CD4-positive, alpha-beta T cell (primary cell): ENCODE data around the gene PCTP. TPM values are rescaled to one million over a fixed set of nuclear protein-coding genes. Genes with fewer than 3 reads are reported as not detected.

Experiments
- ATAC-seq: fragments of 200-7000 bp; cut with Tn5 transposase; one replicate; pipeline ENCODE4 v1.10.0; 2022; ENCODE audit warnings: mild to moderate bottlenecking; ENCODE audit not compliant: poor library complexity
- CTCF ChIA-PET: fragments of 350-600 bp; sonication (Branson Sonifier 250); formaldehyde crosslinking; loops from one replicate; lab custom pipeline; 2021; ENCODE audit warnings: antibody characterized with exemption, inconsistent platforms; lab: Charles Lee
- POLR2A ChIA-PET: fragments of 350-600 bp; sonication (Branson Sonifier 250); formaldehyde crosslinking; loops from one replicate; lab custom pipeline; 2021; ENCODE audit warnings: antibody characterized with exemption, inconsistent platforms; lab: Charles Lee
- DNase-seq, 14 experiments: peaks; one replicate each; pipeline ENCODE4 v3.0.0-alpha.2; 2013 to 2020; ENCODE audit warnings: mixed read lengths in 2 of 14
- H3K27ac ChIP-seq, 2 donors: one replicate each; pipeline versions ENCODE4 v1.5.1 to v1.7.0; 2013; ENCODE audit warnings: low read length in 2 of 2, low read depth in 1 of 2, mild to moderate bottlenecking in 1 of 2
- H3K27me3 ChIP-seq, 2 experiments: 1 replicate in 1 of 2; 2 replicates in 1 of 2; pipeline versions ENCODE4 v1.6.1 to v1.7.0; 2013; ENCODE audit warnings: low read length in 2 of 2, control low read depth in 1 of 2, mild to moderate bottlenecking in 1 of 2, moderate library complexity in 1 of 2; ENCODE audit not compliant: insufficient read depth in 2 of 2, control insufficient read depth in 1 of 2
- H3K36me3 ChIP-seq: one replicate; pipeline ENCODE4 v1.6.1; 2013; ENCODE audit warnings: low read length, control low read depth; ENCODE audit not compliant: insufficient read depth
- H3K4me1 ChIP-seq: one replicate; pipeline ENCODE4 v1.6.1; 2013; ENCODE audit warnings: low read length, control low read depth; ENCODE audit not compliant: insufficient read depth
- H3K4me3 ChIP-seq: one replicate; pipeline ENCODE4 v1.5.1; 2013; ENCODE audit warnings: mild to moderate bottlenecking, low read length, moderate library complexity
- H3K9me3 ChIP-seq, 2 experiments: 1 replicate in 1 of 2; 2 replicates in 1 of 2; pipeline versions ENCODE4 v1.6.1 to v1.7.0; 2013; ENCODE audit warnings: low read length in 2 of 2, mild to moderate bottlenecking in 2 of 2, control low read depth in 1 of 2, moderate library complexity in 1 of 2; ENCODE audit not compliant: control insufficient read depth in 1 of 2, insufficient read depth in 1 of 2
- H3K27ac Mint-ChIP-seq: one replicate; pipeline ENCODE4 v1.8.0; 2020; ENCODE audit warnings: mixed read lengths
- H3K27me3 Mint-ChIP-seq: one replicate; pipeline ENCODE4 v1.8.0; 2021; ENCODE audit warnings: mixed read lengths
- H3K36me3 Mint-ChIP-seq: one replicate; pipeline ENCODE4 v1.8.0; 2021; ENCODE audit warnings: low read depth, mixed read lengths
- H3K4me1 Mint-ChIP-seq: one replicate; pipeline ENCODE4 v1.8.0; 2021; ENCODE audit warnings: low read depth, mixed read lengths
- H3K4me3 Mint-ChIP-seq: one replicate; pipeline ENCODE4 v1.8.0; 2020; ENCODE audit warnings: mild to moderate bottlenecking, mixed read lengths
- H3K9me3 Mint-ChIP-seq: one replicate; pipeline ENCODE4 v1.8.0; 2020; ENCODE audit warnings: mixed read lengths
- CTCF ChIP-seq: fragments of 200-600 bp; IDR thresholded peaks from one replicate; pipeline ENCODE4 v1.8.0; 2022; ENCODE audit warnings: antibody characterized with exemption, mild to moderate bottlenecking
- intact Hi-C, 2 experiments: fragments of 100-400 bp; cut with DNase I in 1 of 2; cut with micrococcal nuclease in 1 of 2; formaldehyde crosslinking; loops; one replicate each; pipeline versions ENCODE4 v1.15.1 to v1.9.0; 2023 to 2025; cut with DNase I, micrococcal nuclease
- total RNA-seq, 174 experiments: library from RNA in 2 of 174; stranded (reverse) in 2 of 174; gene quantifications; one replicate each; pipeline ENCODE4 v1.2.3 and lab custom pipeline; 2021 to 2026

The PCTP gene
- total RNA-seq, 2 experiments from 2014 or later: 1.1 to 1.2 TPM

- H3K27me3 Mint-ChIP-seq: peaks cover 29% of the 10 kb centered on the region
- ATAC-seq (no peak), DNase-seq (peak; percentile 27 to 72 (median 48))
- TF ChIP-seq CTCF: peak; percentile 90
- Histone ChIP-seq H3K4me1 (no peaks in the 10 kb centered on the region), H3K27me3 (peaks cover 6 to 7% of the 10 kb centered on the region in 2 experiments), H3K36me3 (no peaks in the 10 kb centered on the region), H3K4me3 (no peak overlapping the region), H3K9me3 (no peaks in the 10 kb centered on the region), H3K27ac (no peak overlapping the region)
- no peaks in the 10 kb centered on the region for H3K9me3 Mint-ChIP-seq
- ChIA-PET CTCF (interaction anchor here (0.5 to 2.9 kb wide), 10 partner anchors 9 to 204 kb away, joined by 3 to 16 read pairs (median 4); no protein-coding TSS in a partner anchor), POLR2A (no interaction called here)
- no peaks in the 10 kb centered on the region for H3K4me1 Mint-ChIP-seq
- intact Hi-C loops: loop anchor here (1.0 kb wide), 1 partner anchor 192 kb away; no protein-coding TSS in a partner anchor
- no peaks in the 10 kb centered on the region for H3K36me3 Mint-ChIP-seq
- H3K4me3 Mint-ChIP-seq: no peak overlapping the region
- no peak overlapping the region for H3K27ac Mint-ChIP-seq
These were observed 32.7 kb upstream of the PCTP start for GRCh38 chr17:55717898-55718735.

GRCh38 chr17:55720919-55721836 lies 29.7 kb upstream of the PCTP start:
- Mint-ChIP-seq H3K27me3 (peaks cover 39% of the 10 kb centered on the region), H3K4me1 (no peaks in the 10 kb centered on the region), H3K4me3 (no peak overlapping the region), H3K36me3 (no peaks in the 10 kb centered on the region), H3K27ac (no peak overlapping the region), H3K9me3 (no peaks in the 10 kb centered on the region)
- intact Hi-C loops: no loop called here
- Histone ChIP-seq H3K27me3 (peaks cover 12 to 17% of the 10 kb centered on the region in 2 experiments), H3K4me1 (no peaks in the 10 kb centered on the region), H3K9me3 (no peaks in the 10 kb centered on the region), H3K27ac (no peak overlapping the region), H3K4me3 (no peak overlapping the region), H3K36me3 (no peaks in the 10 kb centered on the region)
- CTCF ChIA-PET: no interaction called here
- no peak for DNase-seq
- no peak for TF ChIP-seq CTCF
- ATAC-seq: no peak
- POLR2A ChIA-PET: no interaction called here

GRCh38 chr17:55722016-55722736 lies 28.7 kb upstream of the PCTP start:
- no peaks in the 10 kb centered on the region for H3K36me3 ChIP-seq
- intact Hi-C loops: no loop called here
- Mint-ChIP-seq H3K27ac (no peak overlapping the region), H3K9me3 (no peaks in the 10 kb centered on the region), H3K36me3 (no peaks in the 10 kb centered on the region), H3K4me1 (no peaks in the 10 kb centered on the region), H3K4me3 (no peak overlapping the region), H3K27me3 (peaks cover 48% of the 10 kb centered on the region)
- ATAC-seq: no peak
- H3K27me3 ChIP-seq: peaks cover 15 to 17% of the 10 kb centered on the region in 2 experiments
- no peak overlapping the region for H3K4me3 ChIP-seq
- H3K27ac ChIP-seq: no peak overlapping the region
- ChIA-PET CTCF (interaction anchor here (1.8 kb wide), 1 partner anchor 13 kb away, joined by 6 read pairs; no protein-coding TSS in a partner anchor), POLR2A (no interaction called here)
- no peak for DNase-seq
- no peak for TF ChIP-seq CTCF
- H3K9me3 ChIP-seq: no peaks in the 10 kb centered on the region
- no peaks in the 10 kb centered on the region for H3K4me1 ChIP-seq
